M059J (cell line): ENCODE data around the gene TPO. TPM values are rescaled to one million over a fixed set of nuclear protein-coding genes. Genes with fewer than 3 reads are reported as not detected.

Experiments
- DNase-seq: peaks from one replicate; pipeline ENCODE4 v3.0.0-alpha.2; 2012; ENCODE audit warnings: low read depth
- total RNA-seq: library from RNA; depleted of rRNA; stranded (reverse); fragments of >200 nt; shearing (Covaris generic); gene quantifications from 2 replicates; pipeline ENCODE4 v1.2.3, GENCODE V29; 2014

Gene TPO
- total RNA-seq, 1 experiment from 2014 or later, result not detected

GRCh38 chr2:1521878-1522830 lies 108.9 kb downstream of the TPO start:
- no peak for DNase-seq

- DNase-seq, result no peak
These were observed 114.1 kb downstream of the TPO start for GRCh38 chr2:1527153-1527992.

- DNase-seq, result no peak
These were observed 115.2 kb downstream of the TPO start for GRCh38 chr2:1528273-1529064.

- DNase-seq, result peak; percentile 16
These were observed 125.4 kb downstream of the TPO start for GRCh38 chr2:1538663-1539062.

GRCh38 chr2:1539441-1539840 lies 126.2 kb downstream of the TPO start:
- DNase-seq, result no peak

- DNase-seq, result no peak
These were observed 126.7 kb downstream of the TPO start for GRCh38 chr2:1539973-1540372.

- DNase-seq, result no peak
These were observed 127.2 kb downstream of the TPO start for GRCh38 chr2:1540481-1540880.

GRCh38 chr2:1541040-1541439 lies 127.8 kb downstream of the TPO start:
- no peak for DNase-seq

- DNase-seq, result no peak
These were observed 128.7 kb downstream of the TPO start for GRCh38 chr2:1541819-1542475.

GRCh38 chr2:1542971-1543370 lies 129.7 kb downstream of the TPO start:
- no peak for DNase-seq

GRCh38 chr2:1543776-1544477 lies 130.7 kb downstream of the TPO start:
- DNase-seq, result no peak

- peak; percentile 72 for DNase-seq
These were observed 131.3 kb downstream of the TPO start for GRCh38 chr2:1544478-1545069.

- DNase-seq, result peak; percentile 49
These were observed 132.8 kb downstream of the TPO start for GRCh38 chr2:1546023-1546591.

GRCh38 chr2:1546901-1547300 lies 133.6 kb downstream of the TPO start:
- DNase-seq, result no peak

- peak; percentile 27 for DNase-seq
These were observed 135.8 kb downstream of the TPO start for GRCh38 chr2:1548910-1549673.

GRCh38 chr2:1550076-1550475 lies 136.8 kb downstream of the TPO start:
- DNase-seq, result peak; percentile 16

- DNase-seq, result peak; percentile 43
These were observed 137.5 kb downstream of the TPO start for GRCh38 chr2:1550658-1551316.

- no peak for DNase-seq
These were observed 138.6 kb downstream of the TPO start for GRCh38 chr2:1551905-1552304.

- DNase-seq, result no peak
These were observed 139.3 kb downstream of the TPO start for GRCh38 chr2:1552611-1553010.
